Activated CD4-positive, alpha-beta T cell treated with anti-CD3 and anti-CD28 coated beads, Interleukin-10, Interleukin-2, amounts not matched to agents 100 ng/mL and 50 ng/mL, durations not matched to agents 16 hours and 8 hours (primary cell): Measurements from ENCODE around the gene TTC7B.

Experiments
- DNase-seq: peaks from one replicate; pipeline ENCODE4 v3.0.0-alpha.2; 2020

The TTC7B gene

GRCh38 chr14:90611936-90612335 lies 204.3 kb downstream of the TTC7B start:
- no peak for DNase-seq

- no peak for DNase-seq
Observed at GRCh38 chr14:90611501-90611900, 204.7 kb downstream of the TTC7B start.

DNA sequence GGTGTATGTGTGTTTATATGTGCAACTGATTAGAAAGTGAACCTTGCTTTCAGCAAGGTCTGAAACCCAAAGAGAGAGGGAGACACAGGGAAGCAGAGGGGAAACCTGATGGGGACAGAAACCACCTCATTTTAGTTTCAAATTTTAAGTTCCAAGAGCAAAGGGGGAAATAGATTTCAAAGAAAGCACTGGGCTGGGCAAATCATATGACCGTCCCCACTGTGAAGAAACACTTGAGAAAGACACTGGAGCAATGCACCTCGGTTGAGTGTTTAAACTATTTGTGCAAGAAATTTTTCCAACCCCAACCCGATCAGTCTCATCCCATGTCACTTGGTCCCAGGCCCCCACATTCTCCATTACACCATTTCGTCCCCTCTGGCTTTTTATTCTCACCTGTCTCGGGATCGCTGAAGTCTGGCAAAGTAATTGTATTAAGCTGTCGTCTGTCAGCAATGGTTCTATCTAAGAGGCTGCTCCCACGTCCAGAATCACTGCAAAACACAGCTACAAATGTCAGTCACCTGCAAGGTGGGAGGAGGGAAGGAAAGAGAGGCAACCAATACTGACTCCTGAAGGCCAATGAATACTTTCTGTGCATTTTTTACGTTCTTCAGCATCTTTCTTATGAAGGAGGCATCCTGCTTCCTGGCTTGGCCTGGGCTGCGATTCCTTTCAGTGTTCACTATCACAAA lies 205.7 kb downstream of the TTC7B start:
- no peak for DNase-seq

DNA sequence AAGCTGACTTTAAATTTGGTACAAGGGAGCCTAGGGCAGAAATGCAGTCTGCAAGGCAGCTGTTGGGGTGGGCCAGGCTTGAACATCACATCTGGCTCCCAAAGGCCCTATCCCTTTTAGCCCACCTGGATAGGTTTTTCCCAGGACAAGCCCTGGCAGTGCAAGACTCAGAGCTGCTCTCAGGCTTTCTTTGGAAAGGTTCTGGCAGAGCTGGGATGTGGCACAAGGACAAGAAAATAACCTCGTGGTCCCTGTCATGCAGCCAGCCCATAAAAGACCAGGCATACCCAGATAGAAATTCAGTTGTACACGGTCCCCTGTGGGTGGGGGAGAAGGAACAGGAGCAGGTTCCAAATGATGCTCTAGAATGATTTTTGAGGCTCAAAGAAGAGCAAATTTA lies 206.9 kb downstream of the TTC7B start:
- no peak for DNase-seq

GRCh38 chr14:90608929-90609341 lies 207.3 kb downstream of the TTC7B start:
- no peak for DNase-seq

DNA sequence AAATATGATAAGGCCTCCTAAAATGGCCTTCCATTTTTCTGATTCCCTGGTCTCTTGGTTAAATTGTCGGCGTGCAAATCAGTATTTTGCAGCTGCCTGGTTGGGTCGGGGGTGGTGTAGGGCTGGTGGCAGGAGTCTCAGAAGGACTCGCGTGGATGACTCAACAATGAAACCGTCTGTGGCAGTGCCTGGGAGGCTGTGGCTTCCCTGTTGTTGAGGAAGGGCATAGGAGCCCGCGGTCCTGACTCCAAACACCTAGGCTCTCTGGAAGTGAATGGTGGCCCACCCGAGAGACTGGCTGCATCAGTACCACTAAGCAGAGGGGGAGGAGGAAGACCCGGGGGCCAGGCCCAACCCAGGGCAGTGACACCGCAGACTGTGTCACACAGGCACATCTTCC lies 207.9 kb downstream of the TTC7B start:
- DNase-seq = no peak

GRCh38 chr14:90607141-90607540 lies 209.1 kb downstream of the TTC7B start:
- no peak for DNase-seq

DNA sequence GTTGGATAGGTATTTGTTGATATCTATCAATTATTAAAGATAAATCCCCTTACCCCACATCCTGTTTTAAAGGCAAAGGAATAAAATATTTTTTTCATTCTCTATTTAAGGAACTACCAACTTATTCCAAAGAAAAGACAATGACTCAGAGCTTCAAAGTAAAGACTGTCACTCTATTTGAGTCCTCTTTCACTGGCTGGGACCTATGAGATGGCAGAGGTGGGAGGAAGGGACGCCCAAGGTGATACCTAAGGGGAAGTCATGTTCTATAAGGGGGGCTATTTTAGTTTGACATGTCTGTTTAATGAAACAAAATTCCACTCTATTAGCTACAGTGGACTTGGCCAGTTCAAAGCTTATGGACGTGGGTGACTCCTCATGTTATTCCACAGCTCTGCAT lies 209.8 kb downstream of the TTC7B start:
- no peak for DNase-seq

DNA sequence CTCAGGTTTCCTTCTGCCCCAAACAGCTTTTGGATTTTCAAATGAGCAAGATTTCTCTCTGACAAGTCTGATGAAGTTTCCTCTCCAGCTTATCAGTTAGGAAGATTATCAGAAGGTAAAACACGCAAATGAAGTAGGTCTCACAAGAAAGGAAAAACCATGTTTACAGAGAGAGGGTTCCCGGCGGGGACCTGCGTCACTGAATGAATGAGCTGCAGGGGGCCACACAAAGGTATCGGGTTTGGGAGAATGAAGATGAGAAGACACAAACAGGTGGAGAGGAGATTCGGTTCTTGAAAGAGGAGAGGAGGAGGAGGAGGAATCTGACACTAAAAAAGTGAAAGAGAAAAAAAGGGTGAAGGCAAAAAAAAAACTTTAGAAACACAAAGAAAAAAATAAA lies 210.8 kb downstream of the TTC7B start:
- no peak for DNase-seq

- DNase-seq = no peak
Observed at GRCh38 chr14:90604356-90604755, 211.9 kb downstream of the TTC7B start.

GRCh38 chr14:90603841-90604240 lies 212.4 kb downstream of the TTC7B start:
- no peak for DNase-seq

DNA sequence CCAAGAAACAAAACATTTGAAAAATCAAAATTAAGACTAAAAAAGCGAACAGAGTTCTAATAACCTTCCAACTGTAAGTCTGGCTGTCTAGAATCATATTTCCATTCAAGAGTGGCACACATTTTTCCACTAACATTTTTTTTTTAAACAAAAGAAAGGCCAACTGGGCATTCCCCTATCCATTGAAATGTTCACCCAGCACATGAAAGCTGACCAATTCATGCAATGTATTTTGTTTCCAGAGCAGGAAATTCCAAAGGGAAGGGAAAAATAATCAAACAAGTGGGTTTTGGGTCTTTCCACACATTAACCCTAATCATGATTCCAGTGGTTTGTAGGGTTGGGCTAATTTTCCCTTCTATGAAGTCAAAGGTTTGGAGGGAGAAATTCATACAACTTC lies 212.9 kb downstream of the TTC7B start:
- DNase-seq = no peak

- DNase-seq = no peak
Observed at GRCh38 chr14:90602088-90602687, 214.0 kb downstream of the TTC7B start.

GRCh38 chr14:90601563-90601962 lies 214.7 kb downstream of the TTC7B start:
- no peak for DNase-seq

GRCh38 chr14:90600619-90601018 lies 215.6 kb downstream of the TTC7B start:
- no peak for DNase-seq

DNA sequence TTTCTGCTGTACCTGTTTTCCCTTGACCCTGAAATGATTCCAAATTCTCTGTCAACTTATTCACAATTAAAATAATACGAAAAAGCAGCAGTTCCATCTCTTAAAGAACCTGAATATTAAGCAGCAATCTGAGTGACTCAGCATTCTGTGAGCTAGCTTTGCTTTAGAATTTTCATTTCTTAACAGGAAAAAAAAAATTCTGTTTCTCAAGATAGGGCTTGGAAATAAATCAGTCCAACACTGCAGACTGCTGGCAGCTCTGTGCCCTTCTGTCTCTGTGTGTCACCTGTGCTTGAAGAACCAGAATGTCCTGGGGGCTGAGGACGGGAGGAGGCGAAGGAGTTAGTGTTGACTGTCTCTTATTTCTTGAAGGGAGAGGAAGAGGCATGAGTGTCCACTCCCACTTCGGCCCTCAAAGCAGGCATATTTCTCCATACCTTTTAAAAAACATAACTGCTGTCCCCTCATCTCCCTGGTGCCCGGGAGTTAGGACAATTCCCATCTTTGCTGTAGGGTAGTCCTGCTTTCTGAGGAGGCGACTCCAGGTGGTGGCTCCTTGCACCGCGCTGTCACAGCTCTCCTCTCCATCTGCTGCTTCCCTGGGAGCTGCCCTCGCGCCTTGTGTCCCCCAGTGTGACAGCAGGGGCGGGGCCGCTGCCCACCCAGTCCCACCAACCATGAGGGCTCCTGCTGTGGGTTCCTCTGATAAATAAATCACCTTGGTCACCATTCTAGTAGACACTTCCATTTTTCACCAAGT lies 216.3 kb downstream of the TTC7B start:
- DNase-seq = no peak

GRCh38 chr14:90599339-90599738 lies 216.9 kb downstream of the TTC7B start:
- DNase-seq = no peak

DNA sequence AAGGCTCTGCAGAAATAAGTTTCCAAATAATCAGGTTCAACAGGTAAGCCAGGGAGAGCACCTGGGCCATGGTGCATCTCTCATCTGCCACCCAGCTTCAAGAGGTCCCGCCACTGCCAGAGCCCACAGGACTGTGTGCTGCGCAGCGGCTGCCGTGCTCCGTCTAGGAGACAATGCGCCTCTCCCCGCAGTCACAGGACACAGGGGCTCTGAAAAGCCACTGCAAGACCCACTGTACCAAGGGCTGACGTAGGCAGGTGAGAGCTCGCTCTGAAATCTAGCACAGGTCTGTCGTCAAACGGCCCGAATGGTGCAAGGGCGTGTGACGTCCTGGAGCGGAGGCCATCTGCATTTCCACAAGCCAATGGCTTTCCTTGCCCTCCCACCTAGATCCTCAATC lies 218.3 kb downstream of the TTC7B start:
- DNase-seq = no peak

- DNase-seq = no peak
Observed at GRCh38 chr14:90596733-90597132, 219.5 kb downstream of the TTC7B start.

DNA sequence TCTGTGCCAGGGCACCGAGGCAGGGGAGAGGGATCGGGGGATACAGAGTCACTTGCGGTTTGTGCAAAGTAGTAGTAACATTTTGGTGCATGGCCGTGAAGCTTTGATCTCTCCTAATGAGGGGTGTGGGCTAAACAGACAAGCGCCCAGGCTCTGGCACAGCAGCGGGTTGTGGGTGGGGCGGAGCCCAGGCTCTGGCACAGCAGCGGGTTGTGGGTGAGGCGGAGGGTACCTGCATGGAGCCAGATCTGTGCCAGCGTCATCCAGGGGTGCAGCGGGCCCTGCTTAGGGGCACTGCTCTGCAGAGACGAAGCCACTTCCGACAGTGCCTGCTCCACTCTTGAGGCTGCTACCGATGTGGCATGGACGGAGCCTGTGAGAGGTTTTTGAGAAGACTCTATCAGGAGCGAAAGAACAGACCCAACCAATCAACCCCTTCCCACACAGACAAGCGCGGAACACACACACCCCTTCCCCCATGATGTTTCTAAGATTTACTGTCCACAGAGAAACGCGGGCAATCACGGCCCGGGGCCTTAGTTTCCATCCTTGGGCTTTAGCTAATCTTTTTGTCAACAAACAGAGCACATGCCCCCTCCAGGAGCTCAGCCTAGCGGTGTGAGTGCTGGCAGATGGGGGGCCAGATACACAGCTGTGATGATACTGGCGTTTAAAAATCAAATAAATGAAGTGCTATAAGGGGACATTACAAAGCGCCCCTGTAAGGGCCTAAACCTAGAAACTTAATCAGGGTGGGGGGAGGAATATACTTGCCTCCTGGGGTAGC lies 222.8 kb downstream of the TTC7B start:
- DNase-seq = no peak

GRCh38 chr14:90592655-90593054 lies 223.6 kb downstream of the TTC7B start:
- no peak for DNase-seq

DNA sequence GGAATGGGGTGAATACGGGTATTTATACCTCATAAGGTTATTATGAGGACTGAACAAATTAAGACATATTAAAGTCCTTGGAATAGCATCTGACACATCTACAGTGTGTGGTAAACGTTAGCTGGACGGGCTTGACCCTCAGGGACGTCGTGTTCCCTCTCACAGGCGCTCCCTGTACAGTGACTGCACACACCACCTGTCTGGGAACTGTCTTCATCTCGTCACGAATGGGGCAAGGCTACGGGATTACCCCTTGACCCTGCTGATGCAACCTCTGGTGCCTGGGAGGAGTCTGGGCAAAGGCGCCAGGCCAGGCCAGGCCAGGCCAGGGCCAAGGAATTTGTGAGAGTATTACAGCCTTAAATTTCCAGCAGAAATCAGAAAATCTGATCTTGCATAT lies 228.3 kb downstream of the TTC7B start:
- DNase-seq = no peak

DNA sequence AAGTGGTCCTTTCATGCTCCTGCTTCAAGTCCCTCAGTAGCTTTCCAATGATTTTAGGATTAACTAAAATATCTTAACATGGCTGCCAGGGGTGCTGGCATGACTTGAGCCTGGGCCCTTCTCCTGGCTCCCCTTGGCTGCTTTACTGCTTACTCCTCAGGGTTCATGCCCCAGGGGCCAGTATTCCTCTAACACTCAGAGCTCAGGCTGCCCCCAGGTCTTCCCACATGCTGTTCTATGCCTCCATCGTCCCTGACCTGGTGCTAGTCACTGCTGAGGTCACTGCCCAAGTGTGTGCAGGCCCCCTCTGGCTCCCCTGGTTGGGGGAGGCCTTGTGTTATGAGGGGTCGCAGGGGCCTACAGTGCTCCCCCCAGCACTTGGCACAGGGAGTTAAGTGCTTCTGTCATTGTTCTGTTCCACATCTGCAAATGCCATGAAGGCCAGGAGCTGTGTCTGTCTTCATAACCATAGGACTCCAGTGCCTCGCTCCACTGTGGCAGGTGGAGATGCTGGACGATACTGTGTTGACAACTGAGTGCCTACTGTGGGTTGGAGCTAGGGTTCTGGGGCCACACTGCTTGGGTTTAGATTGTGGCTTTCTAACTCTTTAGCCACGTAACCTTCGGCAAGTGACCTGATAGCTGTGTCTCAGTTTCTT lies 228.8 kb downstream of the TTC7B start:
- DNase-seq = no peak
